Daoy (cell line): ENCODE data around the gene NEGR1. TPM values are rescaled to one million over a fixed set of nuclear protein-coding genes. Genes with fewer than 3 reads are reported as not detected.

ENCODE experiments used
- DNase-seq: peaks from one replicate; pipeline ENCODE4 v3.0.0-alpha.2; 2015; ENCODE audit warnings: low read depth
- total RNA-seq: library from RNA; depleted of rRNA; stranded (reverse); fragments of >200 nt; shearing (Covaris generic); gene quantifications from 2 replicates; pipeline ENCODE4 v1.2.3, GENCODE V29; 2014

Gene NEGR1
- total RNA-seq, 1 experiment from 2014 or later, result 16.3 TPM

GRCh38 chr1:72034827-72035226 lies 247.5 kb downstream of the NEGR1 start:
- no peak for DNase-seq

- DNase-seq, result no peak
These were observed 259.0 kb downstream of the NEGR1 start for GRCh38 chr1:72023063-72023930.

- peak; percentile 5 for DNase-seq
These were observed 263.8 kb downstream of the NEGR1 start for GRCh38 chr1:72018562-72018961.

- no peak for DNase-seq
These were observed 267.3 kb downstream of the NEGR1 start for GRCh38 chr1:72015006-72015405.

GRCh38 chr1:72013161-72013560 lies 269.2 kb downstream of the NEGR1 start:
- DNase-seq, result no peak

GRCh38 chr1:72011721-72012120 lies 270.6 kb downstream of the NEGR1 start:
- no peak for DNase-seq

- DNase-seq, result no peak
These were observed 272.3 kb downstream of the NEGR1 start for GRCh38 chr1:72010094-72010431.

GRCh38 chr1:72009173-72010093 lies 272.9 kb downstream of the NEGR1 start:
- DNase-seq, result no peak

- DNase-seq, result peak; percentile 4
These were observed 275.0 kb downstream of the NEGR1 start for GRCh38 chr1:72007312-72007711.

GRCh38 chr1:72006092-72006491 lies 276.2 kb downstream of the NEGR1 start:
- DNase-seq, result peak; percentile 6

- DNase-seq, result no peak
These were observed 279.2 kb downstream of the NEGR1 start for GRCh38 chr1:72003092-72003491.

- DNase-seq, result no peak
These were observed 281.5 kb downstream of the NEGR1 start for GRCh38 chr1:72000809-72001208.

- no peak for DNase-seq
These were observed 287.7 kb downstream of the NEGR1 start for GRCh38 chr1:71994646-71995045.

GRCh38 chr1:71987181-71987580 lies 295.2 kb downstream of the NEGR1 start:
- DNase-seq, result no peak

- DNase-seq, result no peak
These were observed 296.2 kb downstream of the NEGR1 start for GRCh38 chr1:71986160-71986559.

- DNase-seq, result no peak
These were observed 301.8 kb downstream of the NEGR1 start for GRCh38 chr1:71980556-71980955.

GRCh38 chr1:71979882-71980281 lies 302.5 kb downstream of the NEGR1 start:
- no peak for DNase-seq

GRCh38 chr1:71967670-71968069 lies 314.7 kb downstream of the NEGR1 start:
- no peak for DNase-seq

GRCh38 chr1:71964188-71964587 lies 318.2 kb downstream of the NEGR1 start:
- DNase-seq, result peak; percentile 82

- DNase-seq, result no peak
These were observed 325.6 kb downstream of the NEGR1 start for GRCh38 chr1:71956613-71957285.

- DNase-seq, result no peak
These were observed 331.8 kb downstream of the NEGR1 start for GRCh38 chr1:71950579-71950978.

GRCh38 chr1:71949681-71950080 lies 332.7 kb downstream of the NEGR1 start:
- DNase-seq, result no peak
